ENCODE data around the gene C9orf153.

C9orf153 gene

DNA sequence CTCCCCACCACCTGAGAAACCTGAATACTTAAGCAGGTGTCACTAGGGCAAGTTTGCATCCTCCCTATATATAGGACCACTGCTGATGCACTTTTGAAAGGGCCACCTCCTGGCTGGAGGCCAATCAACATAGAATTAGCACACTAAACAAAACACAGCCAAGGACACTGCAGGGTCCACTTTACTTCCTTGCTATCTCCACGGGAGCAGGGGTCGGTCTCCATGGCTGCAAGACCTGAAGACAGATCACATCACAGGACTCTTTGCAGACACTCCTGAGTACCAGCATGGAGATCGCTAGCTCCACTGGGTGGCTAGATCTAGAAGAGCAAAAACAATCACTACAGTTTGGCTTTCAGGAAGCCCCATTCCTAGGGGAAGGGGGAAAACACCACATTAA, 72.3 kb downstream of the C9orf153 start:
- DNase-seq (ENCODE audit: low read depth), result no peak

DNA sequence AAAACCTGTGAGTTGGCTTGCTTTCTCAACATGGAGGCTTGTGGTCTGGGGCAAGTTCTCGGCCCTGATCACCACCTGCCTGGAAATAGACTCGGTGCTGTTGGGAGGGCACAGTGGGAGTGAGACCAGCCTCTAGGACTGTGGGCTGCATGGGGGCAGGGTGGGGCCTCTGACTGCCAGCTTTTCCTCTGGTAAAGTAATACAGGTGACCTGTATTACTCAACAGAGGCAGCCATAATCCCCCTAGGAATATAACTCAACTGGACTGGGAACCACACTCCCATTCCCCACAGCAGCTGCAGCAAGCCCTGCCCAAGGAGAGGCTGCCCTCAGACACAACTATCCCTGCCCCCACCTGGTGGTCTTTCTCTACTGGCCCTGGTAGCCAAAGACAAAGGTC, 72.8 kb downstream of the C9orf153 start:
- no peak for DNase-seq (ENCODE audit: low read depth)

DNA sequence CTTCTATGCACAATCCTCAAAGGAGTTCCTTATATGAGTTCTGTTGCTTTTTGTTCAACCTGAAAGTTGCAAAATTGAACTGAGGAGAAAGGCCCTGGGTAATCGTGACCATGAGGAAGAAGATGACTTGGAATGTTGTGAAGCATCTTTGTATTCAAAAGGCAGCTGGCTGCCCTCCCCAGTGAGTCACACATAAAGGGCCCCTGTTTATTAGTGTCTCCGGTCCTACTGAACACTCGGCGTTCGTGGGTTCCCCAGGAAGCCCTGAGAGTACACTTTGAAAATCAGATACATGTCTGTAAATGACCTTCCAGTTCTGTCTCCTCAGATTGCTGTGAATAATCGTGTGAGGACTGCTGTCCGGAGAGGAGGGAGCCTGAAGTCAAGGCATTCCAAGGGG, 73.6 kb downstream of the C9orf153 start:
- DNase-seq (ENCODE audit: low read depth), result no peak

DNA sequence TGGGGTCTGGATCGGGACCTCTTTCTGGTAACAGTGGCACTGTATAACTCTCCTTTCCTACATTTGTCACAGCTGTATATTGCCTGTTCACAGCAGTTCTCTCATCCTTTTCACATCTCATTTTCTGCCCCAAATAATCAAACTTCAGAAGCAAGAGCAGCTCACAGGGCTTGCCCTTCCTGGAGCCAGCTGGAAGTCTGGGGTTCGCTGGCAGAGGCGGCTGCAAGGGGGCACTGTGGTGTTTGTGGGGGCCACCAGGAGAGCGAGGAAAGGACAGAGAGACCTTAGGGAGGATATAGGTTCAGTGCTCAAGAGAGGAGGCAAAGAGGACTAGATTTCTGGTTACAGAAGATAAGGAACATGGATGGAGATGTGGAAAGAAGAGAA, 75.3 kb downstream of the C9orf153 start:
- DNase-seq (ENCODE audit: low read depth), result no peak

DNA sequence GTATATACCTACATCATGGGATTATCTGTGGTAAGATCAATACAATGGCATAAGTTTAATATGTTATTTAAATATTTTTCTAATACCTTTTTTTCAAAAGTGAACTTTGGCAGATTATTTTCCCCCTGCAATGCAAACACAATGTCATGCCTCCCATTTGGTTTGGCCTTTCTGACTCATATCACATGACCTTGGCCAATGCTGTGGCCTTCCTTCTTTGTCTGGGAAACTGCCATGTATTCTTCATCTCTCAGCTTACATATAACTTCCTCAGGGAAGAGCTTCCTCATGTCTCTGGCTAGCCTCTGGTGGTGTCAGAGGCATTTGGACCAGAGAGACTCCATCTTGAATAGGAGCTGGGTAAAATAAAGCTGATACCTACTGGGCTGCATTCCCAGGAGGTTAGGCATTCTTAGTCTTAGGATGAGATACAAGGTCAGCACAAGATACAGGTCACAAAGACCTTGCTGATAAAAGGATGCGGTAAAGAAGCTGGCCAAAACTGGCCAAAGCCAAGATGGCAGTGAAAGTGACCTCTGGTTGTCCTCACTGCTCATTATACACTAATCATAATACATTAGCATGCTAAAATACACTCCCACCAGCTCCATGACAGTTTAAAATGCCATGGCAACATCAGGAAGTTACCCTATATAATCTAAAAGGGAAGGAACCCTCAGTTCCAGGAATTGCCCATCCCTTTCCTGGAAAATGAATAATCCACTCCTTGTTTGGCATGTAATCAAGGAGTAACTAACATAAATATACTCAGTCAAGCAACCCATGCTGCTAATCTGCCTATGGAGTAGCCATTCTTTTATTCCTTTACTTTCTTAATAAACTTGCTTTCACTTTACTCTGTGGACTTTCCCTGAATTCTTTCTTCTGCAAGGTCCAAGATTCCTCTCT, 76.0 kb downstream of the C9orf153 start:
- DNase-seq (ENCODE audit: low read depth), result no peak

GRCh38 chr9:86181379-86182315, 77.8 kb downstream of the C9orf153 start:
- DNase-seq (ENCODE audit: low read depth), result no peak

GRCh38 chr9:86178503-86178902, 81.0 kb downstream of the C9orf153 start:
- no peak for DNase-seq (ENCODE audit: low read depth)

GRCh38 chr9:86177995-86178394, 81.5 kb downstream of the C9orf153 start:
- no peak for DNase-seq (ENCODE audit: low read depth)

GRCh38 chr9:86176468-86176867, 83.0 kb downstream of the C9orf153 start:
- no peak for DNase-seq (ENCODE audit: low read depth)

DNA sequence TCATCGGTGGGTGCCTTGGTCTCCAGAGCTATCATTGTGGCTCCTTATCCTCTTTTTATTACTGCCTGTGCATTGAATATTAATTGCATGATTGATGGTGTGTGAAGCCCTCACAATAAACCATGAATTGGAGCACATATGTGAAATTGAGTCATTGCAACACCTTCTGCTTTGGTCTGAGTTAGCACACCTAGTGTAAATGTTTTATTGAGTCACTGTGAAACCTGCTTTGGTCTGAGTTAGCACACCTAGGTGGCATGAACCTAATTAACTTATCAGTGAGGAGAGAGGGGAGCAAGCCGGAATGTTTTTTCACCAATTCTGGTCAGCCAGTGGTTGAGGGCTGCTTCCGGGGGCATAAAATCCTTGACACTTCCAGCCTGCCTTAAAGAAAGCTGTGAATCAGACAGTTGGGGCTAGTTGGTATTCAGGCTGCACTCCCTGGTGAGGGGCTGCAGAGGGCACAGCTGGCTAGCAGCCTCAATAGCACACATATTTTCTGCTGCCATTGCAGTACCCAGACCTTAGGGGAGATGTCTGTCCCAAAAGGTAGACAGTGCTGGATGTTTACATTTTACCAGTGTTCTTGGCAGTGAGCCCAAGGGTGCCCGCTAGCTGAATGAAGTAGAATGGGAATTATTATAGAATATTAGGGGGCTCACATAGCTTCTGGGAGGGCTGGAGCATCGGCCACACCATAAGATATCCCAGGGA, 83.6 kb downstream of the C9orf153 start:
- no peak for DNase-seq (ENCODE audit: low read depth)

DNA sequence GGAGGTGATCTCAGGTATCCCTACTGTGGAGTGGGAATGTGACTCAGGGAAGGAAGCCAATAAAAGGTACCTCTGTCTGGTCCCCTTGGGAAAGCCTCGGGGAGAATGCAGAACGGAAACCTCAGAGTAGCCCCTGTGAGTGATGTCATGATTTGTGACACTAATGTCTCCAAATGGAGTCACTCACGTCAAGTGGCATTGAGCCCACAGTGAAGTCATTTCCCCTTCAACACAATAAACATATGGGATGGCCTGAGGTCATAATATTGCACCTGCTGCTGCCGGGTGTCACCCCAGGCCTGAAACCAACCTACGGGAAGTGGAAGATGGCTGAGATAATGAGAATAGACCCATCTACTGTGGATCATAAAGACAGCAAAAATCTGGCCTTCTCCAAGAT, 84.2 kb downstream of the C9orf153 start:
- no peak for DNase-seq (ENCODE audit: low read depth)
